ENCODE measurements around the gene PTRH1. TPM values are rescaled to one million over a fixed set of nuclear protein-coding genes. Genes with fewer than 3 reads are reported as not detected.

Gene PTRH1
- total and polyA plus RNA-seq, 2 donors from 2014 or later, result 20.5 to 41.3 TPM

DNA sequence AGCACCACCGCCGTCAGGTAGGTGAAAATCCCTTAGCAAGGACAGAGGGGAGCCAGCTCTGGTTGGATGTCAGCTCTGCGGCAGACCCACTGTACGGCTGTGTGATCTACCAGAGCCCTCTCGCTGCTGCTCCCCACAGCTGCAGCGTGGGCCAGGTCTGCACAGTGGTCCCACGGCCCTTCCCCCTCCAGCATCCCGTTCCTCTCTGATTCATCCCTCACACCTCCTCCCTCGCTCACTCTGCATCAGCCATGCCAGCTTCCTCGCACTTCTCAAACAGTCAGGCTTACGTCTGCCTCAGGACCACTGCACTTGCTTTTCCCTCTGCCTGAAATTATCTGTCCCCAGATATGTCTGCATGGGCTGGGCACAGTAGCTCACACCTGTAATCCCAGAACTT lies 35.2 kb downstream of the PTRH1 start:
- no peaks in the 10 kb centered on the region for H3K27me3 ChIP-seq (ENCODE audit: control insufficient read depth, insufficient read depth, low read length)
- intact Hi-C loops (cut with DNase I), result no loop called here
- H3K9me3 ChIP-seq (ENCODE audit: control insufficient read depth in 2 of 3, insufficient read depth in 1 of 3, low read length in 3 of 3), result no peaks in the 10 kb centered on the region
- FAIRE-seq, result no peak
- no peaks in the 10 kb centered on the region for H3K4me1 ChIP-seq (ENCODE audit: control insufficient read depth in 2 of 3, insufficient read depth in 2 of 3, low read depth in 1 of 3, low read length in 3 of 3)
- no peak for DNase-seq
- no peak overlapping the region for H3K9ac ChIP-seq (ENCODE audit: low read length in 3 of 3)
- H3K36me3 ChIP-seq (ENCODE audit: control insufficient read depth in 2 of 3, insufficient read depth in 3 of 3, low read length in 3 of 3), result peaks cover 0 to 22% (median 14%) of the 10 kb centered on the region in 3 donors
- TF ChIP-seq, protein P1, sequence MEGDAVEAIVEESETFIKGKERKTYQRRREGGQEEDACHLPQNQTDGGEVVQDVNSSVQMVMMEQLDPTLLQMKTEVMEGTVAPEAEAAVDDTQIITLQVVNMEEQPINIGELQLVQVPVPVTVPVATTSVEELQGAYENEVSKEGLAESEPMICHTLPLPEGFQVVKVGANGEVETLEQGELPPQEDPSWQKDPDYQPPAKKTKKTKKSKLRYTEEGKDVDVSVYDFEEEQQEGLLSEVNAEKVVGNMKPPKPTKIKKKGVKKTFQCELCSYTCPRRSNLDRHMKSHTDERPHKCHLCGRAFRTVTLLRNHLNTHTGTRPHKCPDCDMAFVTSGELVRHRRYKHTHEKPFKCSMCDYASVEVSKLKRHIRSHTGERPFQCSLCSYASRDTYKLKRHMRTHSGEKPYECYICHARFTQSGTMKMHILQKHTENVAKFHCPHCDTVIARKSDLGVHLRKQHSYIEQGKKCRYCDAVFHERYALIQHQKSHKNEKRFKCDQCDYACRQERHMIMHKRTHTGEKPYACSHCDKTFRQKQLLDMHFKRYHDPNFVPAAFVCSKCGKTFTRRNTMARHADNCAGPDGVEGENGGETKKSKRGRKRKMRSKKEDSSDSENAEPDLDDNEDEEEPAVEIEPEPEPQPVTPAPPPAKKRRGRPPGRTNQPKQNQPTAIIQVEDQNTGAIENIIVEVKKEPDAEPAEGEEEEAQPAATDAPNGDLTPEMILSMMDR (IDR thresholded peaks at IDR 0.05; ENCODE audit: borderline replicate concordance, extremely low read depth, insufficient read depth), result no peak
- no peak overlapping the region for H3K4me3 ChIP-seq (ENCODE audit: low read length in 3 of 3)
- no peak overlapping the region for H3K27ac ChIP-seq (ENCODE audit: low read depth in 2 of 2, low read length in 2 of 2)

DNA sequence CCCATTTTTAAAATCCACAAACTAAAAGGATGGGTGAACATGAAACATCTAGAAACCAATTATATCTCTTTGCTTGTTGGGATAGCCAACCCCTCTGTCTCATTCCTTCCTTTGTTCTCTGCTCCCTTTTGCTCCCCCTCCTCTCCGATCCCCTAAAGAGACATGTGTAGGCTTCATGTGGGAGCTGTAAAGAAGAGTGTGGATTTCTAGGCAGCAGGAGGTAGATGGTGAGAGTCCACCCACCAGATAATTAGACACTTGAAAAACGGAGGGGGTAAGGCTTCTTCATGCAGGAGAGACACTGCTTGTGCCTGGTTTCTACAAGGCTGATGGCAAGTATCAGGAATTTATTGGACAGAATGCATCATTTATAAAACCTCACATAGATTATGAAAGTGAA lies 36.0 kb downstream of the PTRH1 start:
- no peak overlapping the region for H3K27ac ChIP-seq (ENCODE audit: low read depth in 2 of 2, low read length in 2 of 2)
- H3K4me3 ChIP-seq (ENCODE audit: low read length in 3 of 3), result no peak overlapping the region
- peaks cover 0 to 22% (median 17%) of the 10 kb centered on the region in 3 donors for H3K36me3 ChIP-seq (ENCODE audit: control insufficient read depth in 2 of 3, insufficient read depth in 3 of 3, low read length in 3 of 3)
- no peaks in the 10 kb centered on the region for H3K9me3 ChIP-seq (ENCODE audit: control insufficient read depth in 2 of 3, insufficient read depth in 1 of 3, low read length in 3 of 3)
- no peak for FAIRE-seq
- no peaks in the 10 kb centered on the region for H3K4me1 ChIP-seq (ENCODE audit: control insufficient read depth in 2 of 3, insufficient read depth in 2 of 3, low read depth in 1 of 3, low read length in 3 of 3)
- DNase-seq, result no peak
- intact Hi-C loops (cut with DNase I), result no loop called here
- H3K9ac ChIP-seq (ENCODE audit: low read length in 3 of 3), result no peak overlapping the region
- H3K27me3 ChIP-seq (ENCODE audit: control insufficient read depth, insufficient read depth, low read length), result no peaks in the 10 kb centered on the region
- TF ChIP-seq, protein P1 (IDR thresholded peaks at IDR 0.05; ENCODE audit: borderline replicate concordance, extremely low read depth, insufficient read depth), result no peak

DNA sequence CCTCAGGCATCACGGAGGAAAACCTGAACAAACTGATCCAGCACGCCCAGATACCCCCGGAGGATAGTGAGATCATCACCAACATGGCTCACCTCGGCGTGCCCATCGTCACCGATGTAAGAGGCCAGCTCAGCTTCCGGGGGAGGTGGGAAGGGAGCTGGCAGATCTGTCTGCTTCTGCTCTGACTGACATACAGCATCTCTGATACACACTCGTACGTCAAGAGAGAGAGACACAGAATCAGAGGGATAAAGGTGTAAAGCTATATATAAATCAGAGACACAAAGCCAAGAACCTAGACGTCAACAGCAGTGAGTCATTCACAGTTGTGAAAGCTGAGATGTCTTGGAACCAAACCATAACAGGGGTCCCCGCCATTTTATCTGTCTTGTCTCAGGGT lies 38.8 kb downstream of the PTRH1 start:
- no peak for FAIRE-seq
- intact Hi-C loops (cut with DNase I), result no loop called here
- Histone ChIP-seq H3K27ac (ENCODE audit: low read depth in 2 of 2, low read length in 2 of 2) (no peak overlapping the region), H3K9ac (ENCODE audit: low read length in 3 of 3) (no peak overlapping the region), H3K4me3 (ENCODE audit: low read length in 3 of 3) (no peak overlapping the region), H3K36me3 (ENCODE audit: control insufficient read depth in 2 of 3, insufficient read depth in 3 of 3, low read length in 3 of 3) (peaks cover 3 to 26% (median 19%) of the 10 kb centered on the region in 3 donors), H3K9me3 (ENCODE audit: control insufficient read depth in 2 of 3, insufficient read depth in 1 of 3, low read length in 3 of 3) (no peaks in the 10 kb centered on the region), H3K27me3 (ENCODE audit: control insufficient read depth, insufficient read depth, low read length) (no peaks in the 10 kb centered on the region), H3K4me1 (ENCODE audit: control insufficient read depth in 2 of 3, insufficient read depth in 2 of 3, low read depth in 1 of 3, low read length in 3 of 3) (no peaks in the 10 kb centered on the region)
- DNase-seq, result no peak
- TF ChIP-seq, protein P1 (IDR thresholded peaks at IDR 0.05; ENCODE audit: borderline replicate concordance, extremely low read depth, insufficient read depth), result no peak

DNA sequence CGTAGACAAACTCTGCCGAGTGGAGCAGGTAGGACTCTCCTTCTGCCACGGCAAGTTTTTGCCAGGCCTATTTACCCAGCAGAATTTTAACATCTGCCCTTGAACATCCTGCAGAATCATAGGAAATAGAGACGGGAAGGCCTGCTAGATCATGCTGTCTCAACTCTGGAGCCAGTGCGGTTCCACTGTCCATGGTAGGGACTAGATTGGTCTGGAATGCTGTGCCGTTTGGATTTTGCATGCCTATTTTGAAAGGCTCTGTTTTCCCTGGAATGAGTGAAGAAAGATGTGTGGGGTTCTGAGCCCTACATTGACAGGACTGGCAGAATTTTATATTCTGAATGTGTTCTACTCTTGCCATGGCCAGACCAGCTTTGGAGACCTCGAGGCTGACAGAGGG lies 42.2 kb downstream of the PTRH1 start:
- intact Hi-C loops (cut with DNase I), result no loop called here

More for the DNA sequence above, 42.2 kb downstream of the PTRH1 start:
- Histone ChIP-seq H3K36me3 (ENCODE audit: control insufficient read depth in 2 of 3, insufficient read depth in 3 of 3, low read length in 3 of 3) (peaks cover 3 to 24% (median 8%) of the 10 kb centered on the region in 3 donors), H3K4me1 (ENCODE audit: control insufficient read depth in 2 of 3, insufficient read depth in 2 of 3, low read depth in 1 of 3, low read length in 3 of 3) (no peaks in the 10 kb centered on the region), H3K9ac (ENCODE audit: low read length in 3 of 3) (no peak overlapping the region), H3K27ac (ENCODE audit: low read depth in 2 of 2, low read length in 2 of 2) (no peak overlapping the region), H3K9me3 (ENCODE audit: control insufficient read depth in 2 of 3, insufficient read depth in 1 of 3, low read length in 3 of 3) (no peaks in the 10 kb centered on the region), H3K4me3 (ENCODE audit: low read length in 3 of 3) (no peak overlapping the region), H3K27me3 (ENCODE audit: control insufficient read depth, insufficient read depth, low read length) (no peaks in the 10 kb centered on the region)
- TF ChIP-seq, protein P1 (IDR thresholded peaks at IDR 0.05; ENCODE audit: borderline replicate concordance, extremely low read depth, insufficient read depth), result no peak
- no peak for FAIRE-seq
- no peak for DNase-seq
